8988T (cell line): ENCODE results near the gene FRRS1.

Experiments
- DNase-seq: peaks from one replicate; pipeline ENCODE4 v3.0.0; 2011

Gene FRRS1

DNA sequence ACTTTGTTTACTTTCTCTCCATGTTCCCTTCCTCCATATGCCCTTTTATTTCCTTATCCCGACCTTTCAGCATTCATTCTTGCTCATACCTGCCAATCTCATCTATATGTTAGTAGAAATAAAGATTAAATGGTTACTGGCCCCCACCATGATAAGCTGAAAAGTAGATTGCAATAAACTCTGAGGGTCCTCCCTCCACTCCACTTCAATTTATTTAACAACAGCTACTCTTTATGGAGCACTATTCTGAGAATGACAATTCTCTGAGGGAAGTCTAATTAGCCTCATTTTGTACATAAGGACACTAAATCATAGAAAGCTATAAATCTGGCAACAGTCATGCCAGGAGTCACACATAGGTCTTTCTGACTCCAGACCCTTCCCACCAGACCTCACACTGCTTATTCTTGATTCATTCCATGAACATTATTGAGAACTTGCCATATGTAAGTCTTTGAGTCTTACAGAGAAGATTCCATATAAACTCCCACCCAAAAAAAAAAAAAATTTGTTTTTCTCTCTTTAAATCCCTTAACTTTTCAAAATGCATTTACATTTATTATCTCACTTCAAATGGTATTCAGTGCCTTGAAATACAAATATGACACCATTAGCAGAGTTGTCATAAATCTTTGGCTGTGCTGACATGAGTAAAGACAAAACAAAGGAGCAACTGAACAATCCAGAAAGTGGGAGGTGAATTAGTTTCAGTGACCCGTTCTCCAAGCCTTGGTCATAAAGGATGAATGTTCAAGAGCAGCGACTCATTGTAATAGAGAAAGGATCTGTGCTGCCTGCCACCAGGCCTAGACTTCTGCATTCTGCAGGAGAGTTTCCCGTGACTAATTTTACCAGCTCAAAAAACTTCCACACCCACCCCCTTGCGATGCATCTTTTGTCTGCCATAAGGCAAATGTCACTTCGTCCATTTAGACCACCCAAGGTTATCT, 92.0 kb downstream of the FRRS1 start:
- DNase-seq = no peak

DNA sequence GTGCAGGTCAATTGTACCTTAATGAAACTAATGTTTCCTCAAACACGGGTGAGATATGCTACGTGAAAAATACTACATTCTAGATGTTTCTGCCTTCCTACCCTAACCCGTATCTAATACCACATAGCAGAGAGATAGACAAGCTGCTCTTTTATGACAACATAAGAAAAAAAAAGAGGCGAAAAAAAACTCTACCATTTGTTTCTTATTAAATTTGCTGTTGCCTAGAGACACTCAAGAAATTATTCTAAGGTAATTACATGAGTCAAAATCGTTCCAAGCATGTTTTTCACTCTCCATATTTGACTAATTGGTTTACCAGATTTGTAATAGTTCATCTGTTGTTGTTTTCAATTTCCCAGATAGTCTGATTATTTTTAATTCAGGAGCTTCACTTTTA, 93.1 kb downstream of the FRRS1 start:
- no peak for DNase-seq

GRCh38 chr1:99672530-99673213, 93.8 kb downstream of the FRRS1 start:
- no peak for DNase-seq

- no peak for DNase-seq
These were observed 94.4 kb downstream of the FRRS1 start for GRCh38 chr1:99672038-99672437.

DNA sequence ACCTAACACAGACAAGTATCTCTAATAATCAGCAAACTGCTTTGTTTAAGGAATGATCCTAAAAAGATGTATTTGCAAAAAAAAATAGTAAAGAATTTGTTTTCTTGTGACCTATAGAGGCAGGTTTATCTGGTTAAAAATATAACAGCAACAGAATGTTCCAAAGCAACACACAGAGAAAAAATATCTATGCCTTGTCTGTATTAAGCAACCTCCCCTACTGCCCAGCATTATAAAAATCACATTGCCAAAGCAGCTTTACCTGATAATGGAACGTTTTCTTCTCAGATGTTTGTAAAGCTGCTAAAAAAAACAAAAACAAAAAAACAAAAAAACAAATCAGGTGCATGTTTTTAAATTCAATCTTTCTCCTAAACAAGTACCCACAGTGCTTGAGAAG, 95.9 kb downstream of the FRRS1 start:
- DNase-seq = no peak

GRCh38 chr1:99669821-99670220, 96.6 kb downstream of the FRRS1 start:
- no peak for DNase-seq

GRCh38 chr1:99669376-99669775, 97.1 kb downstream of the FRRS1 start:
- DNase-seq = no peak

- DNase-seq = no peak
These were observed 101.2 kb downstream of the FRRS1 start for GRCh38 chr1:99665212-99665611.

DNA sequence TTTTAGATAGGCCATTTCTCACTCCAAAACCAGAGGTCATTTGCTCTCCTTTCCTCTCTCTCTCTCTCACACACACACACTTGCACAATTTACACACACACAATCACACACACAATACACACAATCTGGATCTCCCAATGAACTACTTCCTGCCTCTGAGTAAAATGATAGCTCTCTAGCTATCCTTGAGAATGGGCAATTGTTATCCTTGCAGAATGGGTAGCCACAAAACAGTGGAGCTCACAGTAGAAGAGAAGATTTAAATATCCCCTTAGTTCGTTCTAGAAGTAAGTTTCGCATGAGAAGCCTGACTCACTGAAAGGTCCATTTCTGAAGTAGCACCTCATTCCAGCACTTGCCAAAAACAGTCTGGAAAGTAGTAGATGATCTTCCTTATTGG, 102.9 kb downstream of the FRRS1 start:
- no peak for DNase-seq

- no peak for DNase-seq
These were observed 103.8 kb downstream of the FRRS1 start for GRCh38 chr1:99662539-99663080.

- DNase-seq = no peak
These were observed 104.7 kb downstream of the FRRS1 start for GRCh38 chr1:99661780-99662179.

DNA sequence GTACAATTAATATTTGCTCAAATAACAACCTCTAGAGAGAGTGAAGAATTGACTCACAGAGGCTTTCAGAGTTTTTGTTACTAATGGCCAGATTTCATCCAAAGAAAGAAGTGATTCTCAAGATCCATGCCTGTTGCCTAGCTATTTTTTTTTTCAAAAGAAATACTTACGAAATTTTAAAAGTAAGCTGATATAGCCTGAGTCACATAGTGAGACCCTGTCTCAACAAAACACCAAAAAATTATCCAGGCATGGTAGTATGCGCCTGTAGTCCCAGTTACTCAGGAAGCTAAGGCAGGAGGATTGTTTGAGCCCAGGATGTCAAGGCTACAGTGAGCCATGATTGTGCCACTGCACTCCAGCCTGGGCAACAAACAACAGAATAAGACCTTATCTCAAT, 105.9 kb downstream of the FRRS1 start:
- no peak for DNase-seq

GRCh38 chr1:99659755-99660210, 106.7 kb downstream of the FRRS1 start:
- DNase-seq = no peak
